Endothelial cell of umbilical vein (primary cell): ENCODE results near the gene TOMM40.

ENCODE experiments used
- CTCF ChIP-seq, 2 donors: IDR thresholded peaks; 1 replicate in 1 of 2; 2 replicates in 1 of 2; pipeline ENCODE4 v1.5.1; 2011; ENCODE audit warnings: low read length in 2 of 2, mild to moderate bottlenecking in 2 of 2, moderate library complexity in 2 of 2, control low read depth in 1 of 2, inconsistent platforms in 1 of 2, low read depth in 1 of 2; ENCODE audit not compliant: insufficient read depth in 1 of 2; ENCODE audit errors: extremely low read depth in 1 of 2
- EZH2 ChIP-seq: IDR thresholded peaks from 2 replicates; pipeline ENCODE4 v1.6.1; 2012; ENCODE audit warnings: borderline replicate concordance, low read depth, mild to moderate bottlenecking, moderate library complexity, low read length, inconsistent platforms; ENCODE audit not compliant: severe bottlenecking
- POLR2A ChIP-seq: IDR thresholded peaks from 2 replicates; pipeline ENCODE4 v1.6.1; 2012; ENCODE audit warnings: low read depth, mild to moderate bottlenecking, control low read depth, low read length
- POLR2AphosphoS5 ChIP-seq: IDR thresholded peaks from 2 replicates; pipeline ENCODE4 v1.6.1; 2012; ENCODE audit warnings: low read depth, mild to moderate bottlenecking, control low read depth, low read length, moderate library complexity; ENCODE audit not compliant: insufficient read depth

GRCh38 chr19:44846455-44847143, 44.5 kb upstream of the TOMM40 start:
- TF ChIP-seq EZH2, result no peak
- no peak for TF ChIP-seq CTCF (IDR thresholded peaks at IDR 0.05; ENCODE audit: extremely low read depth in 1 of 2, insufficient read depth in 1 of 2, low read depth in 1 of 2, low read length in 2 of 2)
- TF ChIP-seq POLR2A, result peak; percentile 45
- peak; percentile 1 for TF ChIP-seq POLR2AphosphoS5
